ENCODE measurements around the gene ACOT7.

Gene ACOT7

DNA sequence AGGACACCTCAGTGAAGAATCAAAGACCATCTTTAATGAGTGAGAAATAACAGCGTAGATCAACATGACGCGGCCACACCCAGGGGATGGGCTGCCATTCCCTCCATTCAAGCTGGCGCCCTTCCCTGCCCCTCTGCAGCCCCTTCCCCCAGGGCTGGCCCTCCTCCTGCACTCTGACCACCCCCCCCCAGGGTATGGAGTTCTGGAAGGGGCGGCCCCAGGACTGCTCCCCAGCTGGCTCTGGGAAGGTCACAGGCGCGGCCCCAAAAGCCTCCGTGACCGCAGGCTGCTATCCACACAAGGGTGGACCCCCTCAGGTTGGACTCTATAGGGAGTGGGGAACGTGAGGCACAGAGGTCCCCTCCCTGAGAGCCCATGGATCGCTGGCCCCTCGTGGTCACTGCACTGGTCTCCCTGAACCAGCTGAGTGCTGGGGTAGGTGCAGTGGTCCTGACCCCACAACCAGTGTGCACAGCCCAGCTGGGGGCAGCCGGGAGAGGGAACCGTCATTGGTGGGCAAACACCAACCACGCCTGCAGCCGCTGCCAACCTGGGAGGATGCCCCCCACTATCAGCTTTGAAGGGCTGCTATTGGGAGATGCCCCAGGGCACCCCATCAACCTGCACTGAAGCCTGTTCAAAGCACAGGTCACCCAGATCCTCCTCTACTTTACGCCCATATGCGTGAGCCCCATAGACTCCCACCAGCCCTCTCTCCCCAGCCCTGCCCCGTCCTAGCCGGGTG lies 116.6 kb downstream of the ACOT7 start:
- Histone ChIP-seq H3K4me3 (ENCODE audit: insufficient read depth, low read length, poor library complexity, severe bottlenecking) (no peak overlapping the region), H4K20me1 (ENCODE audit: low read depth, low read length) (no peaks in the 10 kb centered on the region), H3K9me3 (ENCODE audit: insufficient read depth, low read length) (no peaks in the 10 kb centered on the region), H3K9ac (ENCODE audit: low read length) (no peak overlapping the region), H3K27me3 (ENCODE audit: low read length) (no peaks in the 10 kb centered on the region), H3K4me2 (ENCODE audit: low read depth, low read length, poor library complexity, severe bottlenecking) (no peak overlapping the region), H3K9me2 (replicated peaks; ENCODE audit: insufficient read depth, low read length) (no peaks in the 10 kb centered on the region), H3F3A (ENCODE audit: insufficient read depth) (no peaks in the 10 kb centered on the region), H2AFZ (ENCODE audit: low read depth, low read length, severe bottlenecking) (no peak overlapping the region), H3K36me3 (ENCODE audit: low read length) (no peaks in the 10 kb centered on the region), H3K79me2 (ENCODE audit: insufficient read depth, low read length) (no peaks in the 10 kb centered on the region), H3K27ac (ENCODE audit: low read depth, low read length) (no peak overlapping the region)
- no peak for TF ChIP-seq EZH2phosphoT487 (conservative IDR thresholded peaks at IDR 0.05; ENCODE audit: low read length)
- TF ChIP-seq, protein P1, sequence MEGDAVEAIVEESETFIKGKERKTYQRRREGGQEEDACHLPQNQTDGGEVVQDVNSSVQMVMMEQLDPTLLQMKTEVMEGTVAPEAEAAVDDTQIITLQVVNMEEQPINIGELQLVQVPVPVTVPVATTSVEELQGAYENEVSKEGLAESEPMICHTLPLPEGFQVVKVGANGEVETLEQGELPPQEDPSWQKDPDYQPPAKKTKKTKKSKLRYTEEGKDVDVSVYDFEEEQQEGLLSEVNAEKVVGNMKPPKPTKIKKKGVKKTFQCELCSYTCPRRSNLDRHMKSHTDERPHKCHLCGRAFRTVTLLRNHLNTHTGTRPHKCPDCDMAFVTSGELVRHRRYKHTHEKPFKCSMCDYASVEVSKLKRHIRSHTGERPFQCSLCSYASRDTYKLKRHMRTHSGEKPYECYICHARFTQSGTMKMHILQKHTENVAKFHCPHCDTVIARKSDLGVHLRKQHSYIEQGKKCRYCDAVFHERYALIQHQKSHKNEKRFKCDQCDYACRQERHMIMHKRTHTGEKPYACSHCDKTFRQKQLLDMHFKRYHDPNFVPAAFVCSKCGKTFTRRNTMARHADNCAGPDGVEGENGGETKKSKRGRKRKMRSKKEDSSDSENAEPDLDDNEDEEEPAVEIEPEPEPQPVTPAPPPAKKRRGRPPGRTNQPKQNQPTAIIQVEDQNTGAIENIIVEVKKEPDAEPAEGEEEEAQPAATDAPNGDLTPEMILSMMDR (IDR thresholded peaks at IDR 0.05; ENCODE audit: insufficient read depth, low read length, poor library complexity, severe bottlenecking): no peak

DNA sequence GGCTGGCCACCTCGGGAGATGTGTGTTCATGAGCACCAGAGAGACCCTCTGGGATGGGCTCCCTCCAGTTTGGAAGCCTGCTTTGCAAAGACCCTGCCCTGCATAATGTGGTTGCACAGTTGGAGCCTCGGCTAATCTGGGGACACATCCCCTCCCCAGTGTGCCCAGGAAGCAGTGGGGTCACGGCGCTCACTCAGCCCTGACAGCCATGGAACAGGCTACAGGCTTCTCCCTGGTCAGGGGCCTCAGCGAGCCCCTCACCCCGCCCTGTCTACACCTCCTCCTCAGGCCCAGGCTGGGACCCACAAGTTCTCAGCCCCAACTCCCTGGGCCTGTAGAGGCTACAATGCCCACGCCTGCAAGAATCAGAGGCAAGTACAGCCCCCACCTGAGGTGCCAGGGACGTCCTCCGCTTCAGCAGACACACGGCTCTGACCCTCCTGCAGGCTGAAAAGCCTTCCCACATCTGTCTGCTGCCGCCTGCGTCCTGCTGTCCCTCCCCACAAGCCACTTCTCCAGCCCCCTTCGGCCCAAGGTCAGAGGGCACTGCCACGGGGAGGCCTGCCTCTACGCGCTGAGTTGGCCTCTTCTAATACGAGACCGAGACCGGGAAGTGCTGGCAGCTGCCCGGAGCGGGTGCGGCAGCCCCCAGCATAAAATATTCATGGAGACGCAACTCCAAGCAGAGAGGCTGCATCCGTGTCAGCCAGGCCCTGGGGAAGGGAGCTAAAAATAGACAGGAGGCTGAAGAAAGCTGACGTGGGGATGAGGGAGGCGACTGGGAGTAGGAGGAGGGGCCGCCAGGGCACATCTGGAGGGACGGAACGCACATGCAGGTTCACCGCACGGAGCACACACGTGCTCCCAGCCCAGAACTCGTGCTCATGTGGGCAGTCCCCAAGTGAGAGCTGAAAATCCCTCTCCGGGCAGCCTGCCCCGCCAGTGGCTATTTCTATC lies 117.5 kb downstream of the ACOT7 start:
- no peaks in the 10 kb centered on the region for H3K79me2 ChIP-seq (ENCODE audit: insufficient read depth, low read length)
- no peaks in the 10 kb centered on the region for H3K9me2 ChIP-seq (replicated peaks; ENCODE audit: insufficient read depth, low read length)
- no peak overlapping the region for H2AFZ ChIP-seq (ENCODE audit: low read depth, low read length, severe bottlenecking)
- H3K27ac ChIP-seq (ENCODE audit: low read depth, low read length): no peak overlapping the region
- TF ChIP-seq, protein P1 (IDR thresholded peaks at IDR 0.05; ENCODE audit: insufficient read depth, low read length, poor library complexity, severe bottlenecking): no peak
- TF ChIP-seq EZH2phosphoT487 (conservative IDR thresholded peaks at IDR 0.05; ENCODE audit: low read length): no peak
- H3K9ac ChIP-seq (ENCODE audit: low read length): no peak overlapping the region
- H3K4me3 ChIP-seq (ENCODE audit: insufficient read depth, low read length, poor library complexity, severe bottlenecking): no peak overlapping the region
- no peaks in the 10 kb centered on the region for H3K36me3 ChIP-seq (ENCODE audit: low read length)
- H3F3A ChIP-seq (ENCODE audit: insufficient read depth): no peaks in the 10 kb centered on the region
- no peaks in the 10 kb centered on the region for H4K20me1 ChIP-seq (ENCODE audit: low read depth, low read length)
- no peaks in the 10 kb centered on the region for H3K9me3 ChIP-seq (ENCODE audit: insufficient read depth, low read length)
- no peak overlapping the region for H3K4me2 ChIP-seq (ENCODE audit: low read depth, low read length, poor library complexity, severe bottlenecking)
- no peaks in the 10 kb centered on the region for H3K27me3 ChIP-seq (ENCODE audit: low read length)

DNA sequence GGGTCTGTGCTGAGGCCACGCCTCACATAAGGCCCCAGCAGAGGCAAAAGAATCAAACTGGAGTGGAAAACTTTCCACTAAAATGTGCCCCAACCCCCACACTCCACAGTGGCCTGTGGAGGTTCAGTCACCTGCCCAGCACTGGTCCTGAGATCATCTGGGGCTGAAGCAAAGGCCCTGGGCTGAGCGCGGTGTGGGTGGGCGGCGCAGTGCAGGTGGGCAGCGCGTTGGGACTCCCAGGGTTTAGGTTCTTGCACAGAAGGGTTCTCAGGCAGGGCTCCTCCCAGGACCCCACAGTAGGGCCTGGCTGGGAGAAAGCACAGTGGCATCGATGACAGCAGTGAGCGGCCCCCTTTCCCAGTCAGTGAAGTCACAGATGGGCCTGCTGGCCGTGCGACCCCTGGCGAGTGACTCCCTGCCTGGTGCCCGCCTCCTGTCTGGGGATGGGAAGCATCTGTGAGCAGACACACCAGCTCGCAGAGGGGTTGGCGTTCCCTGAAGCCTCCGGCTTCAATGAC lies 118.9 kb downstream of the ACOT7 start:
- Histone ChIP-seq H3K79me2 (ENCODE audit: insufficient read depth, low read length) (no peaks in the 10 kb centered on the region), H4K20me1 (ENCODE audit: low read depth, low read length) (no peaks in the 10 kb centered on the region), H2AFZ (ENCODE audit: low read depth, low read length, severe bottlenecking) (no peak overlapping the region), H3K27me3 (ENCODE audit: low read length) (no peaks in the 10 kb centered on the region), H3K36me3 (ENCODE audit: low read length) (no peaks in the 10 kb centered on the region), H3K4me2 (ENCODE audit: low read depth, low read length, poor library complexity, severe bottlenecking) (no peak overlapping the region), H3K27ac (ENCODE audit: low read depth, low read length) (no peak overlapping the region), H3K4me3 (ENCODE audit: insufficient read depth, low read length, poor library complexity, severe bottlenecking) (no peak overlapping the region), H3K9me2 (replicated peaks; ENCODE audit: insufficient read depth, low read length) (no peaks in the 10 kb centered on the region), H3K9me3 (ENCODE audit: insufficient read depth, low read length) (no peaks in the 10 kb centered on the region), H3F3A (ENCODE audit: insufficient read depth) (no peaks in the 10 kb centered on the region), H3K9ac (ENCODE audit: low read length) (no peak overlapping the region)
- TF ChIP-seq EZH2phosphoT487 (conservative IDR thresholded peaks at IDR 0.05; ENCODE audit: low read length): no peak
- TF ChIP-seq, protein P1 (IDR thresholded peaks at IDR 0.05; ENCODE audit: insufficient read depth, low read length, poor library complexity, severe bottlenecking): no peak

Measured in SU-DHL-6 (cell line).